ENCODE measurements around the gene CDH1.
A peak's percentile ranks its signal among the peaks of the same experiment; 100 is the strongest.

CDH1 gene

DNA sequence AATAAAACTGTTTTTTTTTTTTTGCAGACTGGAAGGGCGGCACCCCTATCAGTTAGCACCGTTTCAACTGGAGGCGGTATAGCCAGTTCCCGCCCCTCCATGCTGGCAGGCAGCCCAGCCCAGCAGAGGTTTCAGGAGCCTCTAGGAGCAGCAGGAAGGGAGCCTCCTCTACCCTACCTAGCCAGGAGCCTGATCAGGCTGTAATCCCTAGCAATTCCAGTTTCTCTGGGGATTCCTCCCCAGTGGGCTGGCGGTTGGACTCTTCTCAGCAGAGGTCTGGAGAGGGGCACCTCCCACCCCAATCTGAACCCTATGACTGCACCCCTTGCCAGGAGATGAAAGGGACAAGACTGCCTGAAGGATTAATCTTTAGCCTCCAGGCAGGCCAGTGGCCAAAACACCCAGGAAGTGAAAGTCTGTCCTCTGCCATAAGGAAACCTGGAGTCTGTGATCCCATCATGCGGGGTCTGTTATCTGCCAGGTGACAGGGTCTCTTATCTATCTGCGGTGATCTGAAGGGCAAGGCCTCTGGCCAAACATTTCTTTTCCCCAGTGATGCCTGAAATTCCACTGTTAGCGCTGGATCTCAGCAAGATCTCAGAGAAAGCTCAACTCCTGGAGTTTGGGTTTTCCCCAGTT, 4.9 kb upstream of the CDH1 start:
- DNase-seq (ENCODE audit: low spot score), result no peak

- no peak for DNase-seq (ENCODE audit: low spot score)
Observed at GRCh38 chr16:68732741-68733399, 4.2 kb upstream of the CDH1 start.

DNA sequence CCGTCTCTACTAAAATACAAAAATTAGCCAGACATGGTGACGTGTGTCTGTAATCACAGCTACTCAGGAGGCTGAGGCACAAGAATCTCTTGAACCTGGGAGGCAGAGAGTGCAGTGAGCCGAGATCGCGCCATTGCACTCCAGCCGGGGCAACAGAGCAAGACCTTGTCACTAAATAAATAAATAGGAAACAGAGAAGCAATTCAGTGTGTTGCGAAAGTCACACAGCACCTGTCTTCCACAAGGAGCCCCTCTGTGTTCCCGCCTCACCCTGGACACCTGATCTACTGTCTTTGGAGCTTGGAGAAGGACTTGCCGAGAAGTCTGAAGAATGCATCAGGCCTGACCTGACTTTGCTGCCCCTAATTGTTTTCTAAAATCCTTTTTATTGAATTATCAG, 3.5 kb upstream of the CDH1 start:
- no peak for DNase-seq (ENCODE audit: low spot score)

GRCh38 chr16:68734782-68735181, 2.3 kb upstream of the CDH1 start:
- DNase-seq (ENCODE audit: low spot score), result no peak

GRCh38 chr16:68736561-68736960, 531 bp upstream of the CDH1 start:
- DNase-seq (ENCODE audit: low spot score), result no peak

DNA sequence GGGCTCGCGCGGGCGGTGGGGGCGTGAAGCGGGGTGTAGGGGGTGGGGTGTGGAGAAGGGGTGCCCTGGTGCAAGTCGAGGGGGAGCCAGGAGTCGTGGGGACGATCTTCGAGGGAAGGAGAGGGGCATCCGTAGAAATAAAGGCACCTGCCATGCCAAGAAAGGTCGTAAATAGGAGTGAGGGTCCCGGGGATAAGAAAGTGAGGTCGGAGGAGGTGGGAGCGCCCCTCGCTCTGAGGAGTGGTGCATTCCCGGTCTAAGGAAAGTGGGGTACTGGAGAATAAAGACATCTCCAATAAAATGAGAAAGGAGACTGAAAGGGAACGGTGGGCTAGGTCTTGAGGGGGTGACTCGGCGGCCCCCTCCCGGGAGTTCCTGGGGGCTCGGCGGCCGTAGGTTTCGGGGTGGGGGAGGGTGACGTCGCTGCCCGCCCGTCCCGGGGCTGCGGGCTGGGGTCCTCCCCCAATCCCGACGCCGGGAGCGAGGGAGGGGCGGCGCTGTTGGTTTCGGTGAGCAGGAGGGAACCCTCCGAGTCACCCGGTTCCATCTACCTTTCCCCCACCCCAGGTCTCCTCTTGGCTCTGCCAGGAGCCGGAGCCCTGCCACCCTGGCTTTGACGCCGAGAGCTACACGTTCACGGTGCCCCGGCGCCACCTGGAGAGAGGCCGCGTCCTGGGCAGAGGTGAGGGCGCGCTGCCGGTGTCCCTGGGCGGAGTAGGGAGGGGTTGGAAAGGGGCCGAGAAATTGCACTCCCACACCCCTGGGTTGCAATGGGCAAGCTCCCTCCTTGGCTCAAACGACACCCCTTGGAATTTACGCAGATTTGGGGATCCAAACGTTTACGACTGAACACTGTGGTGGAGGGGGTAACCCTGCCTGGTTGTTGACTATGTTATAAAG, 888 bp downstream of the CDH1 start:
- DNase-seq (ENCODE audit: low spot score), result no peak

DNA sequence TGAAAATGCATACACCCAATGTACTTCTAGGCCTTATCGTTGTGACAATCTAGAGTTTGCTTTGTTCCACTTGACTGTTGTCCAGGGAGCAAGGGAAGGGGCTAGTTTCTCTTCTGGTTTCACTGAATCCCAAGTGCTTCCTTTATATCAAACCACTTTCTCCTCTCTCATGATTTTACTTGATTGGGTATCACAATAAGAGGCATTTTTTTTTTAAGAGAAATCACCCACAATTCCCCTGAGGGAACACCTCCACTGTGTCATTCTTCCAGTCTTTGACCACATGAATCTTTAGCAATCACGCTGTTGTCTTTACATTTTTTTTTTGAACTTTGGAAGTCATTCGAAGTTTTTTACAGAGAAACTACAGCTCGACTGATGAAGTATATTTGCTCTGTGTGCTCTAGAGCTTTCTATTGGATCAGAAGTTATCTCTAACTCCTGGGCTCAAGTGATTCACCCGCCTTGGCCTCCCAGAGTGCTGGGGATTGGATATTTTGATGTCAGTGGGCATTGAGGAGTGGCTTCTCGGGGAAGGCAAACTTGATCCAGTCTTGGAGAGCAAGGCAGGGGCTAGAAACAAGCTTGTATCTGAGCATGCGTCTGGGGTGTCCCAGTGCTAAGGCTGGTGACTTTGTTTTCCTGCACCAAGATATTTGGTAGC, 3.0 kb downstream of the CDH1 start:
- no peak for DNase-seq (ENCODE audit: low spot score)

- DNase-seq (ENCODE audit: low spot score), result peak; percentile 15
Observed at GRCh38 chr16:68740628-68741346, 3.7 kb downstream of the CDH1 start.

GRCh38 chr16:68743664-68744063, 6.6 kb downstream of the CDH1 start:
- no peak for DNase-seq (ENCODE audit: low spot score)

- DNase-seq (ENCODE audit: low spot score), result no peak
Observed at GRCh38 chr16:68744744-68745280, 7.7 kb downstream of the CDH1 start.

- no peak for DNase-seq (ENCODE audit: low spot score)
Observed at GRCh38 chr16:68746951-68747350, 9.9 kb downstream of the CDH1 start.

- DNase-seq (ENCODE audit: low spot score), result no peak
Observed at GRCh38 chr16:68749432-68749831, 12.3 kb downstream of the CDH1 start.

DNA sequence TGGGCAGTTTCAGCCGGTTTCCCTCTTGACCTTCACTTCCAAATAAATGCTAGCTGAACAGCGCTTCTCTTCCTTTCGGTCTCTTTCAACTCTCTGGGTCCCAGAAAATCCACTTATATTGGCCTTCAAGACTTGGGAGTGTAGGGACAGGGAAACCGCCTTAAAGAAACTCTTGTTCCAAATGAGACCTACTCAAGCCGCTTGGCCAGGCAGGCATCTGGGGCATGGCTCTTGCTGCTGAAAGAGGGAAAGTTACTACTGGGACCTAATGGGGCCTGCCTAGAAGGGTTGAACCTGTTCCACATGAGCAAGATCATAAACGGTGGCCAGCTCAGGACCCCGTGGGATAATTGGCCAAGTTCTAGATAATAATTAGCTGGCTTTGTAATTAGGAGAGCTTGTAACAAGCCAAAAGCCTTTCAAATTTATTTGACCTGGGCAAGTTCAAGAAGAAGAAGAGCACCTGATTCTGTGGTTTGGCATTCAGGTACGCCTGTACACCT, 13.2 kb downstream of the CDH1 start:
- DNase-seq (ENCODE audit: low spot score), result no peak

DNA sequence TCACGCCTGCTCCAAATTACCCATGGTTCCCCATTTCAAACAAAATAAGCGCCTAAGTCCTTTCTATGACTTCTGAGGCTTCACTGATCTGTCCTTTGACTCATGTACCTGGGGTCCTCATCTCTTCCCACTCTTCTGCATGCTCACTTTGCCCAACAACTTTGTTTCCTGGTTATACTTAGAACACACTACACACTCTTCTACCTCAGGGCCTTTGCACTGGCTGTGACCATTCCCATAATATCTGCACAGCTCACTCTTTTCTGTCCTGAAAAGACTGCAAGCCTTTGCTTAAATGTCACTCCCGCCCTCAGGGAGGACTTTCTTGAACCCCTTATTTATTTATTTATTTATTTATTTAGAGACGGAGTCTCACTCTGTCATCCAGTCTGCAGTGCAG, 14.1 kb downstream of the CDH1 start:
- no peak for DNase-seq (ENCODE audit: low spot score)

DNA sequence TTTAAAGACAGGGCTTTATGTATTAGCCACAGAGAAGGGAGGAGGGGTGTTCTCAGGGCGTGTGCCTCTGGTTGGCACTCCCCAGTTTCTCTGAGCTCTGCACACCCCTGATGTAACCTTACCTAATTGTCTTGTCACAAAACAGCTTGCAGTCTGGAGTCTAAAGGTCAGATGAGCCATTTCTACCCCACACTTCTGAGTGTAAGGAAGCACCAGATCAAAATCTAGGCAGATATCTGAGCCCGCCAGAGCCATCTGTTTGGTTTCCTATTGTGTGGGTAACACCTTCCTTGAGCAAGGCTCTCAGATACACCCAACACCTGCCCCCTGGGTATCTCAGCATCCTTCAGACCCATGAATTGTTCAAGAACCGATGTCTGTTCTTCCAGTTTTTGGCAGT, 15.5 kb downstream of the CDH1 start:
- DNase-seq (ENCODE audit: low spot score), result no peak

GRCh38 chr16:68754084-68754792, 17.1 kb downstream of the CDH1 start:
- no peak for DNase-seq (ENCODE audit: low spot score)

- peak; percentile 33 for DNase-seq (ENCODE audit: low spot score)
Observed at GRCh38 chr16:68756239-68756915, 19.3 kb downstream of the CDH1 start.

DNA sequence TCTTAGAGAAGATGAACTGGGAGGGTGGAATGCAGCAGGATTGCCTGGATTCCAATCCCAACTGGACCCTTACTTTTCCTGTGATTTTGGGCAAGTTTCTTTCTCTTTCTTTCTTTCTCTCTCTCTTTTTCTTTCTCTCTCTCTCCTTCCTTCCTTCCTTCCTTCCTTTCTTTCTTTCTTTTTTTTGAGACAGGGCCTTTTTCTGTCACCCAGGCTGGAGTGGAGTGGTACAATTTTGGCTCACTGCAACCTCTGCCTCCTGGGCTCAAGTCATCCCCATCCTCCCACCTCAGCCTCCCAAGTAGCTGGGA, 20.5 kb downstream of the CDH1 start:
- no peak for DNase-seq (ENCODE audit: low spot score)

DNA sequence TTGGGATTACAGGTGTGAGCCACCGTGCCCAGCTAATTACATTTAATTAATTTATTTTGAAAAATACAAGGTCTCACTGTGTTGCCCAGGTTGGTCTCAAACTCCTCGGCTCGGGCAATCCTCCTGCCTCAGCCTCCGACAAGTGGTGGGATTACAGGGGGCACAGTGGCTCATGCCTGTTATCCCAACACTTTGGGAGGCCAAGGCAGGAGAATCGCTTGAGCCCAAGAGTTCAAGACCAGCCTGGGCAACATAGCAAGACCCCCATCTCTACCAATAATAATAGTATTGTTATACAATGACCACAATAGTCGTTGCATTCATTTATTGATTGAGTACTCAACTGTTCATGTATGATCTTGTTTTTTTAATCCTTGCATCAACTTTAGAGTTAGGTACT, 22.0 kb downstream of the CDH1 start:
- no peak for DNase-seq (ENCODE audit: low spot score)

GRCh38 chr16:68760671-68761275, 23.7 kb downstream of the CDH1 start:
- no peak for DNase-seq (ENCODE audit: low spot score)

Measured in NAMALWA (cell line).